Aorta (tissue), 5 donors: ENCODE data around the gene SPRY2. TPM values are rescaled to one million over a fixed set of nuclear protein-coding genes. Genes with fewer than 3 reads are reported as not detected.
A peak's percentile ranks its signal among the peaks of the same experiment; 100 is the strongest.

Experiments used
- ATAC-seq: fragments of 200-7000 bp; cut with Tn5 transposase; one replicate; pipeline ENCODE4 v1.9.1; 2022; ENCODE audit warnings: moderate library complexity; ENCODE audit not compliant: low FRiP score
- DNase-seq, 2 donors: peaks; one replicate each; pipeline ENCODE4 v3.0.0-alpha.2; 2020
- H3K27ac ChIP-seq, 2 donors: one replicate each; pipeline ENCODE4 v1.5.1; 2013; ENCODE audit warnings: low read length in 2 of 2, mild to moderate bottlenecking in 2 of 2, moderate library complexity in 2 of 2, control low read depth in 1 of 2, inconsistent platforms in 1 of 2, low read depth in 1 of 2
- H3K27me3 ChIP-seq, 2 donors: one replicate each; pipeline ENCODE4 v1.6.1; 2013; ENCODE audit warnings: control low read depth in 1 of 2, low read length in 1 of 2, mild to moderate bottlenecking in 1 of 2, moderate library complexity in 1 of 2; ENCODE audit not compliant: insufficient read depth in 2 of 2, control insufficient read depth in 1 of 2
- H3K36me3 ChIP-seq, 2 donors: one replicate each; pipeline ENCODE4 v1.6.1; 2013; ENCODE audit warnings: control low read depth in 1 of 2, low read length in 1 of 2, mild to moderate bottlenecking in 1 of 2; ENCODE audit not compliant: insufficient read depth in 2 of 2, control insufficient read depth in 1 of 2
- H3K4me1 ChIP-seq, 2 donors: one replicate each; pipeline ENCODE4 v1.6.1; 2013; ENCODE audit warnings: low read length in 2 of 2, control low read depth in 1 of 2, mild to moderate bottlenecking in 1 of 2, moderate library complexity in 1 of 2; ENCODE audit not compliant: insufficient read depth in 2 of 2, control insufficient read depth in 1 of 2
- H3K4me3 ChIP-seq, 2 donors: one replicate each; pipeline ENCODE4 v1.5.1; 2013; ENCODE audit warnings: low read length in 2 of 2, control low read depth in 1 of 2, mild to moderate bottlenecking in 1 of 2
- H3K9me3 ChIP-seq: one replicate; pipeline ENCODE4 v1.6.1; 2013; ENCODE audit warnings: mild to moderate bottlenecking, low read length; ENCODE audit not compliant: control insufficient read depth
- WGBS, 2 donors: extraction: QIAGEN DNeasy Blood & Tissue Kit; methylation state at CpG; one replicate each; pipeline ENCODE4 v1.1.7; 2013; 5-methylcytosine and 5-hydroxymethylcytosine counted together
- intact Hi-C, 2 donors: fragments of 100-400 bp; cut with DNase I; formaldehyde crosslinking; loops; one replicate each; pipeline versions ENCODE4 v1.14.2 to v1.15.0; 2022
- polyA plus RNA-seq, 2 donors: library from polyadenylated mRNA; stranded (reverse); fragments of 200-250 nt; gene quantifications; one replicate each; pipeline ENCODE4 v1.2.3, GENCODE V29; 2013
- total RNA-seq, 2 donors: library from RNA; stranded (reverse); fragmentation: NEBNext Ultra II Directional; extraction: Animal tissue kit (Norgen Biotek cat#: 25700); gene quantifications; one replicate each; pipeline ENCODE4 v1.2.1, GENCODE V29; 2021
- donor health status: healthy with polysubstance abuse.
- donor health status: Bipolar disorder and iron deficiency.
- donor health status: DM: no; HTN: no; CAD: no.
- donor health status: DM: no; HTN: no; CAD: no.
- donor health status: DM: yes; HTN: yes; CAD: no.

The SPRY2 gene
- total and polyA plus RNA-seq, 4 donors = 20.0 to 48.9 (median 42.2) TPM

DNA sequence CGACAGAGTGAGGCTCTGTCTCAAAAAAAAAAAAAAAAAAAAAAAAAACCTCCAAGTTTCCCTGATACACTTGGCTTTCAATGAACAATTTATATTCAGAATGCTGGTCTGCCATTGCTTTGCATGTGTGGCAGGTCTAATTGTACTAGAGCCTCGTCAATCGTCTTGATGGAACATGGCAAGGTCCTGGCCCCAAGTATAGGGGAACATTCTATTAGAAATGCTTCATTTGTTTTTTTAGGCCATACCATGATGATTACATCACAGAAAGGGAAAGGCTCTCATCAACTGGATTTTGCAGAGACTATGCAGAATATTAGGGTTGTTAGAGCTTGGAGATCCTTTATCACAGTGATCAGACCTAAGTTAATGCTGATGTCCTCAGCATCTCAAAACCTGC is 28.0 kb downstream of the SPRY2 start:
- ATAC-seq (no peak), DNase-seq (no peak)
- H3K27me3 ChIP-seq = no peaks in the 10 kb centered on the region
- intact Hi-C loops = no loop called here
- H3K4me1 ChIP-seq = peaks cover 2 to 5% of the 10 kb centered on the region in 2 donors
- no peak overlapping the region for H3K4me3 ChIP-seq
- WGBS, 2 donors = 46 to 51% methylated on average over 3 of the region's 3 CpGs
- H3K36me3 ChIP-seq = no peaks in the 10 kb centered on the region
- no peaks in the 10 kb centered on the region for H3K9me3 ChIP-seq
- H3K27ac ChIP-seq = no peak overlapping the region

DNA sequence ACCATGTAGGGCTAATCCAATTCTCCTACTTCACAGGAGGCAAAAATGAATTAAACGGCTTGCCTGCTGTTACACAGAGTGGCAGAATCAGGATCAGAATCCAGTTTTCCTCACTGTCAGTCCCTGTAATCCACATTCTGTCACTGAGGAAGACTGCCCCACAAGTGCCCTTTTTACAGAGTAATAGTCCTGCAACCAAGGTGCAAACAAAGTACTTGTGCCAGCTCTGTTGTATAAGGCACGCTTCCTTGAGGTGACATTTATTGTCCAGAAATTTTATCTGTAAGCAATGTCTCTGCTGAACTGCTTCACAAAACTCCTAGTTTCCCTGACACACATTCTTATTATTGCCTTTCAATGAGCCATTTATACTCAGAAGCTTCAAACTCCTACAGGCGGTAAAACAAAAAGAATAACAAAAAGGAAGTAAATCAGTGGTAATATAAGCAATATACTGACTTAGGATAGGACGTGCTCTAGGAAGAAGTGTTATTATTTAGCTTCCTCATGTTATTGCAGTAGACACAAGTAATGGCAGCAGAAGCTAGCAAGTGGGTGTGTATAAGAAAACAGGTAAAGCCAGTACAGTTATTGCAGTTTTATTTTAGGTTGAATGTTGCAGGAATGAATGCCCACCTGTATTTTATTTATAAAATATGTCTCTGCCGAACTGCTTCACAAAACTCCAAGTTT is 28.8 kb downstream of the SPRY2 start:
- no peaks in the 10 kb centered on the region for H3K36me3 ChIP-seq
- no peak overlapping the region for H3K4me3 ChIP-seq
- H3K4me1 ChIP-seq = peaks cover 2 to 9% of the 10 kb centered on the region in 2 donors
- DNase-seq (no peak), ATAC-seq (no peak)
- H3K27me3 ChIP-seq = no peaks in the 10 kb centered on the region
- WGBS, 2 donors = 89% methylated on average over 5 of the region's 5 CpGs
- no peaks in the 10 kb centered on the region for H3K9me3 ChIP-seq
- H3K27ac ChIP-seq = no peak overlapping the region
- intact Hi-C loops = no loop called here

DNA sequence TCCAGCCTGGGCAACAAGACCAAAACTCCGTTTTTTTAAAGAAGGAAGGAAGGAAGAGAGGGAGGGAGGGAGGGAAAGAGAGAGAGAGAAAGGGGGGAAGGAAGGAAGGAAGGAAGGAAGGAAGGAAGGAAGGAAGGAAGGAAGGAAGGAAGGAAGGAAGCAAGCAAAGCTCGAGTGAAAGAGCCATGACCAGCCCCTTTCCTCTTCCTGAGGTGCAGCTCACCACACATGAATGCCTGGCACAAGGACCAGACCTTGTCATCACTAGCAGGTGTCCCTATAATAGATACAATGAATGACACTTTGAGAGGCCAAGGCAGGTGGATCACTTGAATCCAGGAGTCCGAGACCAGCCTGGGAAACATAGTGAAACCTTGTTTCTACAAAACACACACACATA is 31.0 kb downstream of the SPRY2 start:
- Histone ChIP-seq H3K9me3 (no peaks in the 10 kb centered on the region), H3K36me3 (no peaks in the 10 kb centered on the region), H3K4me1 (peaks cover 2 to 9% of the 10 kb centered on the region in 2 donors), H3K27me3 (no peaks in the 10 kb centered on the region), H3K4me3 (no peak overlapping the region), H3K27ac (no peak overlapping the region)
- intact Hi-C loops = no loop called here
- 73 to 88% methylated on average over 3 of the region's 3 CpGs for WGBS, 2 donors
- no peak for ATAC-seq
- DNase-seq = no peak

DNA sequence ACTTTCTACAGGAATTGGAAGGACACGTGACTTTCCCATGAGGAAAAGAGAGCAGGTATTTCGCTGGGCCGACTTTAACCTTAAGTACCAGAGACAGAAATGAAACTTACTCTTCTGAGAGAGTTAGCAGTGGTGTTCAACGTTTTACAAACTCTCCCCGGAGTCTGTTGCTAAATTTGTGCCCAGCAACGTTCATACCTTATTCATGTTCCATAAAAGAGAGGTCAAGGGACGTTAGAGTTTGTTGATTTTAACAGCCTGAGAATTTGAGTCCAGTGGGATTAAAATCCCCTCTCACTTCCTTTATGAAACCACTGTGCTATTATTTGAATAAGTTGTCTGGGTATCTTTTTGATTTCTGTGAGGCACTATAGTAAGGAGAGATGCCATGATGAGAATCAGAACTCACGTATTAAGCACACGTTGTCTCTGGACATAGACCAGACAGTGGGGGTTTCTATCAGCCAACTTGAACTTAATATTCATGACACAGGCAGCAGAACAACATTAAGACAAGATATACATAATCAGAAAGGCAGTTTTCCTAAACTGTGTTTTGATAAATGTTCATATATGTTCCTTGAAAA is 33.4 kb downstream of the SPRY2 start:
- 17 to 19% methylated on average over 9 of the region's 9 CpGs for WGBS, 2 donors
- H3K27ac ChIP-seq = no peak overlapping the region

DNA sequence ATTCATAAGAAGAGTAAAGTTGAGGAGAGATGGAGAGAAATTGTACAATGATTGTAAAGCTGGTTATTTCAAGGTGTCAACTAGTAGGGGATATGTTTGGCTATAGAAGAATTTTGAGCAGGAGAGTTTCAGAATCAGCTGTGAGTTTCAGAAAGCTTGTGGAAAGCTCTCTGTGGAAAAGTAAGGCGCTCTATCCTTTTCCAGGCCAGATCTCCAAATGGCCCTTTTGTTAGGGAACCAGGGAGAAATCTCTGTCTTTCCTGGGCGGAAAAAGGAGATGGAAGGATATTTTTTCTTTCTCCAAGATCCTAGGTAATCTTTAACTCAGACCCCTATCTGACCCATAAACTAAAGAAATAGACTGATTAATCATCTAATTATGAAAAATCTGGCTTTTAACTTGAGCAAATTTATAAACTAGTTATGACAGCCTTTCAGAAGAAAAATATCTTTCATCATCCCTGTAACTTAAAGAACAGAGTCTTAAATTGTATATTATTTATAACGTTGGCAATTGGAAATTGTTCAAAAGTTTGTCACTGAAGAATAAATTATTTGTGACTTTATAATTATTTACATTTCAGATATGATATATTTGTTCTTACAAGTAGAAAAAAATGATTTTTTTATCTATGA is 34.5 kb downstream of the SPRY2 start:
- no peaks in the 10 kb centered on the region for H3K36me3 ChIP-seq
- no peak for ATAC-seq

More for the DNA sequence above, 33.4 kb downstream of the SPRY2 start:
- Histone ChIP-seq H3K4me3 (peak overlapping the region in 1 of 2 donors; percentile 11), H3K9me3 (no peaks in the 10 kb centered on the region), H3K36me3 (no peaks in the 10 kb centered on the region), H3K4me1 (peaks cover 0 to 4% of the 10 kb centered on the region in 2 donors), H3K27me3 (no peaks in the 10 kb centered on the region)
- ATAC-seq (no peak), DNase-seq (no peak)
- intact Hi-C loops = no loop called here

DNA sequence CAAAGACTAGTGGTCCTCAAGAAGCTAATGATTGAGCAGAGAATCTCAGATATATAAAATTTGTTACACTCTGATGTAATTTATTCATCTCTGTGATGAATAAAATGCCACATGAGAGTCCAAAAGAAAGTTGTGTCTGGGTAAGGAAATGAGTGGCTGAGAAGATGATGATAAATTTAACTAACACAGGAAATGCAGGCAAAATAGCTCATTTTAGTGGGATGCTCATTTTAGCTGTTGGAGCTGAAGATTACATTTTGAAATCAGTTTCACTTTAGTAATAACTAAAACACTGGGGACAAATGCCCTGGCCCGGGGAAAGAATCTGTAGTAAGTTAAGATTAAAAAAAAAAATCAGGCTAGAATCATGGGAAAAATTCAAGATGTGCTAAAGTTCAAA is 35.2 kb downstream of the SPRY2 start:
- no peak overlapping the region for H3K4me3 ChIP-seq
- no peak overlapping the region for H3K27ac ChIP-seq
- DNase-seq (no peak), ATAC-seq (no peak)
- H3K9me3 ChIP-seq = no peaks in the 10 kb centered on the region
- H3K27me3 ChIP-seq = no peaks in the 10 kb centered on the region
- H3K36me3 ChIP-seq = no peaks in the 10 kb centered on the region
- intact Hi-C loops = no loop called here
- H3K4me1 ChIP-seq = peaks cover 0 to 4% of the 10 kb centered on the region in 2 donors
- 7 to 9% methylated on average over 1 of the region's 1 CpG for WGBS, 2 donors

More for the DNA sequence above, 34.5 kb downstream of the SPRY2 start:
- Histone ChIP-seq H3K4me3 (no peak overlapping the region), H3K27me3 (no peaks in the 10 kb centered on the region), H3K4me1 (peaks cover 0 to 4% of the 10 kb centered on the region in 2 donors), H3K27ac (no peak overlapping the region), H3K9me3 (no peaks in the 10 kb centered on the region)
- 76 to 79% methylated on average over 3 of the region's 3 CpGs for WGBS, 2 donors
- DNase-seq = no peak
- intact Hi-C loops = no loop called here

DNA sequence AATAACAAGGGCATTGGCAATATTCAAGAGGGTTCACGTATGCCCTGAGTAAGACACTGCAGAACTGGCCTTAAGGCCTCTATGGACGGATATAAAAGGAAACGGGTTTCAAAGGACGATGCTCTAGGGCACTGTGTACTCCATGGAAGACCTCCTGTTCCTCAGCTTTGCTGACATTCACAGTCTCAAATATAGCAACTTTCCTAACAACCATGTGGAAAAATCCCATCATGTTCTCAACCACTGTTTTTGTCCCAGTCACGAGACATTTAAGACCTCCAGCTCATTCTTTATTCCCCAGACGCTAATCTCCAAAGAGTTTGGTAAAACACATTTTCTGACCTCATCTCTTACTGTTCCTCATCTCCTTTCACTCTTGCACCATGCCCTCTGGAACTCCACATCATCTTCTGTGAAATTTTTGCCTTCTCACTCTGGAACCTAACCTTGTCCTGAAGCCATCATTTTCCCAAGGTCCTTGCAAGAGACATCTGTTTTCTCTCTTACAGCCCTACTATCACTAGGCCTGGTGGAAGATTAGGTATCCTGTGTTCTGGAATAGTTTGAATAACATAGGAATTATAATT is 37.6 kb downstream of the SPRY2 start:
- no peak overlapping the region for H3K4me3 ChIP-seq
- no peaks in the 10 kb centered on the region for H3K36me3 ChIP-seq
- intact Hi-C loops = no loop called here
- DNase-seq = no peak
- no peaks in the 10 kb centered on the region for H3K27me3 ChIP-seq
- 96% methylated on average over 6 of the region's 6 CpGs for WGBS, 2 donors
- no peak for ATAC-seq
- H3K4me1 ChIP-seq = peaks cover 0 to 4% of the 10 kb centered on the region in 2 donors
- no peak overlapping the region for H3K27ac ChIP-seq
- no peaks in the 10 kb centered on the region for H3K9me3 ChIP-seq

DNA sequence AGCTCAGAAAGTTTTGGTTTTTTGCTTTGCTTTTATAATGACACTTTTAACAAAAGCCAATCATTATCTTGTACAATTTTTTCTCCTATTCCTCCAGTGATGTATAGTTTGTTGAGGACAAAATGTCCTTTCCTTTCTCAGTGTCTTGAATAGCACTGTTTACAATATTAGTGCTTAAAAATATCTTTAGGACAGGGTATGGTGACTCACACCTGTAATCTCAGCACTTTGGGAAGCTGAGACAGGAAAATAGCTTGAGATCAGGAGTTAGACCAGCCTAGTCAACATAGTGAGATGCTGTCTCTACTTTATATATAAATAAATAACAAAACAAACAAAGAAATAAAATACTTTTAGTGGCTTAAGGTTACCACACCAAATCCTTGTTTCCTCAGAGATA is 41.9 kb downstream of the SPRY2 start:
- no peak for DNase-seq
- Histone ChIP-seq H3K27ac (no peak overlapping the region), H3K4me3 (no peak overlapping the region), H3K27me3 (no peaks in the 10 kb centered on the region), H3K4me1 (no peaks in the 10 kb centered on the region), H3K9me3 (no peaks in the 10 kb centered on the region), H3K36me3 (no peaks in the 10 kb centered on the region)
- intact Hi-C loops = no loop called here
- ATAC-seq = no peak
